H1 (cell line): ENCODE results near the gene RABEP2. TPM values are rescaled to one million over a fixed set of nuclear protein-coding genes. Genes with fewer than 3 reads are reported as not detected.
"Not testable (repeated sequence)": the region's sequence is repeated elsewhere in the genome, so short reads cannot be mapped to it uniquely, and the experiment has no call there.

Source experiments
- CTCF ChIA-PET: fragments of 300-600 bp; sonication (Branson Sonifier 250); formaldehyde crosslinking; loops from one replicate; lab custom pipeline; 2021; ENCODE audit not compliant: partially characterized antibody; lab: Charles Lee
- POLR2A ChIA-PET: fragments of 300-600 bp; sonication (Branson Sonifier 250); formaldehyde crosslinking; loops from one replicate; lab custom pipeline; 2021; ENCODE audit warnings: inconsistent platforms; ENCODE audit not compliant: partially characterized antibody; lab: Charles Lee
- DNase-seq, 2 experiments: peaks; one replicate each; pipeline versions ENCODE4 v3.0.0 to v3.0.0-alpha.2; 2010 to 2022; ENCODE audit warnings: low spot score in 2 of 2, low read depth in 1 of 2, mixed read lengths in 1 of 2
- FAIRE-seq: peaks from 2 replicates; lab custom pipeline; 2011; peaks lifted over from hg19 to GRCh38; lab: Jason Lieb, UNC
- H2AFZ ChIP-seq: 2 replicates; pipeline ENCODE4 v1.8.1; 2012; ENCODE audit warnings: low read length, inconsistent platforms
- H2AK5ac ChIP-seq: 2 replicates; pipeline ENCODE4 v1.6.1; 2013; ENCODE audit warnings: low read depth, low read length
- H2BK120ac ChIP-seq: replicated peaks from 2 replicates; pipeline ENCODE3; 2013; ENCODE audit warnings: low read depth, low read length, inconsistent platforms
- H2BK12ac ChIP-seq: 2 replicates; pipeline ENCODE4 v1.6.1; 2013; ENCODE audit warnings: low read depth, low read length
- H2BK15ac ChIP-seq: 2 replicates; pipeline ENCODE4 v1.6.1; 2013; ENCODE audit warnings: low read length
- H2BK20ac ChIP-seq: 2 replicates; pipeline ENCODE4 v1.6.1; 2013; ENCODE audit warnings: low read length
- H2BK5ac ChIP-seq: 2 replicates; pipeline ENCODE4 v1.6.1; 2013; ENCODE audit warnings: low read depth, low read length
- H3K14ac ChIP-seq: 2 replicates; pipeline ENCODE4 v1.6.1; 2013; ENCODE audit warnings: inconsistent platforms; ENCODE audit not compliant: insufficient read length
- H3K18ac ChIP-seq: 2 replicates; pipeline ENCODE4 v1.6.1; 2013; ENCODE audit warnings: low read length; ENCODE audit errors: extremely low read depth
- H3K23ac ChIP-seq: 2 replicates; pipeline ENCODE4 v1.6.1; 2013; ENCODE audit warnings: inconsistent platforms; ENCODE audit not compliant: insufficient read length
- H3K23me2 ChIP-seq: 2 replicates; pipeline ENCODE4 v1.6.1; 2013; ENCODE audit warnings: low read depth, low read length
- H3K27ac ChIP-seq: 2 replicates; pipeline ENCODE4 v1.6.1; 2011; ENCODE audit warnings: low read depth, low read length, inconsistent platforms
- H3K27me3 ChIP-seq, 4 experiments: replicated peaks in 1 of 4; 1 replicate in 1 of 4; 2 replicates in 3 of 4; pipeline versions ENCODE4 v1.6.1 to v1.8.1; 2011 to 2013; ENCODE audit warnings: low read length in 3 of 4, mild to moderate bottlenecking in 3 of 4, inconsistent platforms in 2 of 4, mixed read lengths in 2 of 4, moderate library complexity in 1 of 4; ENCODE audit not compliant: control insufficient read depth in 3 of 4, insufficient read depth in 3 of 4; ENCODE audit errors: extremely low read depth in 1 of 4
- H3K36me3 ChIP-seq, 4 experiments: 2 replicates each; pipeline versions ENCODE4 v1.6.1 to v1.8.1; 2011 to 2013; ENCODE audit warnings: mild to moderate bottlenecking in 4 of 4, low read length in 3 of 4, moderate library complexity in 2 of 4, control low read depth in 1 of 4, inconsistent platforms in 1 of 4; ENCODE audit not compliant: insufficient read depth in 4 of 4, control insufficient read depth in 2 of 4
- H3K4ac ChIP-seq: replicated peaks from 2 replicates; pipeline ENCODE3; 2013; ENCODE audit warnings: low read length, low read depth, mixed read lengths, inconsistent platforms; ENCODE audit not compliant: insufficient read length
- H3K4me1 ChIP-seq, 4 experiments: replicated peaks in 1 of 4; 1 replicate in 1 of 4; 2 replicates in 3 of 4; pipeline versions ENCODE4 v1.6.1 to v1.8.1; 2011 to 2013; ENCODE audit warnings: low read length in 3 of 4, inconsistent platforms in 2 of 4, mixed read lengths in 1 of 4; ENCODE audit not compliant: insufficient read depth in 4 of 4, control insufficient read depth in 3 of 4
- H3K4me2 ChIP-seq, 2 experiments: 2 replicates each; pipeline versions ENCODE4 v1.6.1 to v1.8.1; 2011 to 2013; ENCODE audit warnings: low read depth in 2 of 2, low read length in 2 of 2, control low read depth in 1 of 2, inconsistent platforms in 1 of 2, mild to moderate bottlenecking in 1 of 2; ENCODE audit not compliant: insufficient read depth in 1 of 2
- H3K4me3 ChIP-seq, 4 experiments: fragments of 200-600, 300-600 bp in 1 of 4; sonication (generic), shearing (Covaris generic), sonication (Bioruptor Twin) in 1 of 4; 2 replicates each; pipeline versions ENCODE4 v1.5.1 to v1.8.1; 2011 to 2016; ENCODE audit warnings: low read length in 4 of 4, low read depth in 3 of 4, control low read depth in 2 of 4, inconsistent platforms in 2 of 4, mild to moderate bottlenecking in 2 of 4, mixed read lengths in 1 of 4, moderate library complexity in 1 of 4; ENCODE audit not compliant: insufficient read depth in 2 of 4; ENCODE audit errors: extremely low read depth in 1 of 4
- H3K56ac ChIP-seq: replicated peaks from 2 replicates; pipeline ENCODE3; 2013; ENCODE audit warnings: low read depth, mild to moderate bottlenecking, mixed read lengths, low read length, inconsistent platforms; ENCODE audit not compliant: insufficient read length
- H3K79me1 ChIP-seq: 2 replicates; pipeline ENCODE4 v1.6.1; 2013; ENCODE audit warnings: low read depth, low read length, control low read depth
- H3K79me2 ChIP-seq, 2 experiments: 2 replicates each; pipeline versions ENCODE4 v1.6.1 to v1.8.1; 2012 to 2013; ENCODE audit warnings: low read length in 2 of 2, mild to moderate bottlenecking in 2 of 2, inconsistent platforms in 1 of 2; ENCODE audit not compliant: insufficient read depth in 2 of 2, control insufficient read depth in 1 of 2
- H3K9ac ChIP-seq, 4 experiments: replicated peaks in 1 of 4; 1 replicate in 1 of 4; 2 replicates in 3 of 4; pipeline versions ENCODE4 v1.6.1 to v1.8.1; 2011 to 2013; ENCODE audit warnings: low read depth in 3 of 4, low read length in 3 of 4, control low read depth in 2 of 4, mild to moderate bottlenecking in 2 of 4, moderate library complexity in 2 of 4, inconsistent platforms in 1 of 4; ENCODE audit errors: extremely low read depth in 1 of 4
- H3K9me3 ChIP-seq, 2 experiments: 2 replicates each; pipeline versions ENCODE4 v1.6.1 to v1.8.1; 2012 to 2013; ENCODE audit warnings: mild to moderate bottlenecking in 2 of 2, moderate library complexity in 2 of 2, control low read depth in 1 of 2, inconsistent platforms in 1 of 2, low read depth in 1 of 2, low read length in 1 of 2, mixed read lengths in 1 of 2; ENCODE audit not compliant: insufficient read depth in 2 of 2
- H4K20me1 ChIP-seq, 2 experiments: replicated peaks in 1 of 2; 2 replicates each; pipeline versions ENCODE3 to v1.8.1; 2011 to 2013; ENCODE audit warnings: inconsistent platforms in 2 of 2, low read length in 2 of 2, mild to moderate bottlenecking in 1 of 2; ENCODE audit not compliant: insufficient read depth in 2 of 2, control insufficient read depth in 1 of 2
- H4K5ac ChIP-seq: 2 replicates; pipeline ENCODE4 v1.6.1; 2013; ENCODE audit warnings: low read length, low read depth, mixed read lengths, inconsistent platforms; ENCODE audit not compliant: insufficient read length
- H4K8ac ChIP-seq: 2 replicates; pipeline ENCODE4 v1.8.0; 2013; ENCODE audit warnings: mild to moderate bottlenecking, moderate library complexity, low read length, inconsistent platforms; ENCODE audit not compliant: insufficient read depth; ENCODE audit errors: extremely low read depth
- H4K91ac ChIP-seq: replicated peaks from 2 replicates; pipeline ENCODE3; 2013; ENCODE audit warnings: low read length, mixed read lengths, inconsistent platforms; ENCODE audit not compliant: insufficient read length
- BACH1 ChIP-seq: IDR thresholded peaks from 2 replicates; pipeline ENCODE4 v1.6.1; 2012; ENCODE audit warnings: low read length, improper control_type of control experiment
- EZH2 ChIP-seq: fragments of 200-600 bp; sonication (generic); IDR thresholded peaks from 2 replicates; pipeline ENCODE4 v1.7.1; 2012; ENCODE audit warnings: low read depth, mild to moderate bottlenecking, moderate library complexity, low read length, inconsistent platforms; ENCODE audit not compliant: severe bottlenecking
- FOSL1 ChIP-seq: IDR thresholded peaks from 2 replicates; pipeline ENCODE4 v1.6.1; 2011; ENCODE audit warnings: mild to moderate bottlenecking, low read depth, low read length, moderate library complexity; ENCODE audit not compliant: insufficient read depth
- POLR2AphosphoS5 ChIP-seq: IDR thresholded peaks from 2 replicates; pipeline ENCODE4 v1.6.1; 2011; ENCODE audit warnings: low read depth, low read length
- RNF2 ChIP-seq: fragments of 200-900, 300-1000 bp; sonication (generic); IDR thresholded peaks from 2 replicates; pipeline ENCODE4 v1.7.1; 2016; ENCODE audit warnings: borderline replicate concordance, low read depth, mild to moderate bottlenecking, antibody characterized with exemption, low read length; ENCODE audit not compliant: poor library complexity, severe bottlenecking; ENCODE audit errors: missing control alignments
- SAP30 ChIP-seq: fragments of 300-600 bp; sonication (generic); IDR thresholded peaks from 2 replicates; pipeline ENCODE4 v1.7.1; 2012; ENCODE audit warnings: low read length, moderate library complexity, mild to moderate bottlenecking, inconsistent platforms; ENCODE audit not compliant: insufficient read depth, insufficient replicate concordance
- SP2 ChIP-seq: IDR thresholded peaks from 2 replicates; pipeline ENCODE4 v1.6.1; 2012; ENCODE audit warnings: mild to moderate bottlenecking, low read length, inconsistent platforms
- TAF1 ChIP-seq: IDR thresholded peaks from 2 replicates; pipeline ENCODE4 v1.6.1; 2011; ENCODE audit warnings: mild to moderate bottlenecking, low read depth, low read length
- WGBS, 2 experiments: shearing (Covaris generic) in 1 of 2; methylation state at CpG; one replicate each; pipeline versions ENCODE4 v1.1.6 to v1.1.7; 2013 to 2015; ENCODE audit warnings: low lambda C conversion rate in 2 of 2, mixed read lengths in 2 of 2, inconsistent platforms in 1 of 2, low coverage in 1 of 2, missing lambda C conversion rate in 1 of 2; ENCODE audit not compliant: insufficient replicate concordance in 2 of 2, insufficient coverage in 1 of 2, insufficient read length in 1 of 2; ENCODE audit errors: extremely low coverage in 1 of 2, missing lambda C conversion rate in 1 of 2; 5-methylcytosine and 5-hydroxymethylcytosine counted together
- polyA plus RNA-seq, 7 experiments: library from polyadenylated mRNA; depleted of rRNA in 3 of 7; stranded (reverse) in 5 of 7; unstranded in 2 of 7; fragments of >200 nt in 5 of 7; fragments of 200-250 nt in 2 of 7; gene quantifications; 1 replicate in 5 of 7; 2 replicates in 1 of 7; 4 replicates in 1 of 7; pipeline versions ENCODE4 v1.2.1 to v1.2.3, GENCODE V29; 2011 to 2013; ENCODE audit warnings: missing spikeins in 2 of 7, mixed read lengths in 2 of 7
- total RNA-seq: library from RNA; stranded (reverse); fragmentation: NEBNext Ultra II Directional; extraction: Animal tissue kit (Norgen Biotek cat#: 25700); gene quantifications from 2 replicates; pipeline ENCODE4 v1.2.1, GENCODE V29; 2021

The RABEP2 gene
- total and polyA plus RNA-seq, 2 of the 8 experiments (the other 6 are each of a cell fraction or from before 2014, with no cell fraction given): 10.4 to 14.9 TPM

DNA sequence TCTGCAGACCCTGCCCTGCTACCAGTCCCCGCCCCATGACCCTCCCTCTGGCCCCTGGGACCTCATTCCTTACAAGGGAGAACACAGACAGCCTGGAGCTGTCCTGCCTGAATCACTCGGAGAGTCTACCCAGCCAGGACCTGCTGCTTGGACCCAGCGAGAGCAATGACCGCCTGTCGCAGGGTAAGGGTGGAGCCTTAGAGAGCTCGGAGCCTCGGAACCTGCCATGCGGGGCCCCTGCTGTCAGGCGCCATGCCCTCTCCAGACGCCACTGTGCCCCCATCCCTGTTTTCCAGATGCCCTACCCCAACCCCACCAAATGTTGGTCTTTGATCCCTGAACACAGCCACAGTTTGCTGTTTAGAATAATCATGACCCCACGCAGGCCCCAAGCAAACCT lies 55.8 kb downstream of the RABEP2 start (continued):
- no peak for TF ChIP-seq EZH2
- TF ChIP-seq FOSL1: no peak
- TF ChIP-seq POLR2AphosphoS5: no peak
- TF ChIP-seq BACH1: no peak
- no peak for TF ChIP-seq SAP30
- TF ChIP-seq RNF2: no peak
- TF ChIP-seq SP2: no peak
- TF ChIP-seq TAF1: no peak

DNA sequence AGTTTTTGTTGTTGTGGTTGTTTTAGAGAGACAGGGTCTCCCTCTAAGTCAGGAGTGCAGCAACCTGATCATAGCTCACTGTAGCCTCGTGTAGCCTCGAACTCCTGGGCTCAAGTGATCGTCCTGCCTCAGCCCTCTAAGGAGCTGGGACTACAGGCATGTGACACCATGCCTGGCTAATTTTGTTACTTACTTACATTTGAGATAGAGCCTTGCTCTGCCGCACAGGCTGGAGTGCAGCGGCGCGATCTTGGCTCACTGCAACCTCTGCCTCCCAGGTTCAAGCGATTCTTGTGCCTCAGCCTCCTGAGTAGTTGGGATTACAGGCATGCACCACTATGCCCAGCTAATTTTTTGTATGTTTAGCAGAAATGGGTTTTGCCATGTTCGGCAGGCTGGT lies 57.4 kb downstream of the RABEP2 start:
- H2BK12ac ChIP-seq, H2BK20ac ChIP-seq, H3K23me2 ChIP-seq, H3K4ac ChIP-seq, DNase-seq, H3K9ac ChIP-seq, H4K91ac ChIP-seq, H2AK5ac ChIP-seq, H3K14ac ChIP-seq, H4K5ac ChIP-seq, H3K27me3 ChIP-seq, H3K56ac ChIP-seq, H4K8ac ChIP-seq, H2BK15ac ChIP-seq, H2BK5ac ChIP-seq, H3K9me3 ChIP-seq, H3K23ac ChIP-seq, H3K4me2 ChIP-seq, FAIRE-seq, H3K27ac ChIP-seq, H2AFZ ChIP-seq, H3K4me3 ChIP-seq, H3K18ac ChIP-seq, H2BK120ac ChIP-seq, H3K4me1 ChIP-seq: not testable (repeated sequence)
- 94% methylated on average over 9 of the region's 9 CpGs; no CpG with 5 or more reads in 1 of the 2 experiments for WGBS, 2 experiments
- POLR2A ChIA-PET: interaction anchor here (1.7 to 7.5 kb wide), 2 partner anchors 22 to 31 kb away, joined by 4 to 159 read pairs; partner anchors contain the start of gene TUFM
- CTCF ChIA-PET: interaction anchor here (1.3 to 4.1 kb wide), 3 partner anchors 8 to 76 kb away, joined by 3 to 42 read pairs (median 18); partner anchors contain the start of gene ATP2A1
- Histone ChIP-seq H4K20me1 (peaks cover 2 to 16% of the 10 kb centered on the region in 2 experiments), H3K79me1 (peaks cover 18% of the 10 kb centered on the region), H3K36me3 (peaks cover 18 to 38% (median 28%) of the 10 kb centered on the region in 4 experiments), H3K79me2 (peaks cover 3 to 19% of the 10 kb centered on the region in 2 experiments; a peak in 3 of 4 replicates)
